ACHN (cell line): Measurements from ENCODE around the gene KCNRG.

Source experiments
- DNase-seq: peaks from one replicate; pipeline ENCODE4 v3.0.0-alpha.2; 2015
- in situ Hi-C: cut with HindIII; loops from 2 replicates; pipeline ENCODE4 v1.10.0; 2017; ENCODE audit warnings: low sequenced_read_pairs, low pct_ligation_motif_present, low pct_unique_long_range_greater_than_20kb

Gene KCNRG

GRCh38 chr13:50065712-50066111 is 50.5 kb downstream of the KCNRG start:
- no peak for DNase-seq
- in situ Hi-C loops: no loop called here

DNA sequence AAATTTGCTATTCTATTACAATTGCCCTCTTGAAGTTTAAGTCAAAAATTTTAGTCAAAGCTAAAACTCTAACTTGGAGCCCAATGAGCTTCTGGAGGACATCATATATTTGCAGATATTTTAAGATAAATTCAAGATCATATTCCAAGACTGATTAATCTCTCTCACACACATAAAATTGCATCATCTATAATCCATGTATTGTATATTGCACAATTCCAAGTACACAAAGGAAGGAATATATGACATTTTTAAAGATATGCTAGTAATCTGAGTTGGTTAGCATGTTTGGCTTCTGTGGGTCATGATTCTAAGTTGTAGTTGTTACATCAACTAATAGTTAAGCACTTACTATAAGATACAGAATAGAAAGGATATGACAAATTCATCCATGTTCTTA is 53.3 kb downstream of the KCNRG start:
- DNase-seq: no peak
- in situ Hi-C loops: no loop called here

DNA sequence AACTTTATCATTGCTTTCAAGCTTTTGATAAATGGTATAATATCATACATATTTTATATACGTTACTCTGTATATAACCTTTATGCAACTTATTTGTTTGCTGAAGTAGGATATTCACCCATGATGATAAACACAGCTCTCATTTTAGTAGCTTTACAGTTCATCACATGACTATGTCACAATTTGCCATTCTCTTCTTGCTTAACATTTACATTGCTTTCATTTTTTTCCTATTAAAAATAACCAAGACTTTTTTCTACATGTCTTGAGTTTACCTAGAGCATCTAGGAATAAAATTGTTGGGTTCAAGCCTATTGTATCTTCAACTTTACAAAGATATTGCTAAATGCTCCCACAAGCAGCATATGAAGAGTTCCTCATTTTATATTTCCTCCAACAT is 54.0 kb downstream of the KCNRG start:
- DNase-seq: no peak
- in situ Hi-C loops: no loop called here

DNA sequence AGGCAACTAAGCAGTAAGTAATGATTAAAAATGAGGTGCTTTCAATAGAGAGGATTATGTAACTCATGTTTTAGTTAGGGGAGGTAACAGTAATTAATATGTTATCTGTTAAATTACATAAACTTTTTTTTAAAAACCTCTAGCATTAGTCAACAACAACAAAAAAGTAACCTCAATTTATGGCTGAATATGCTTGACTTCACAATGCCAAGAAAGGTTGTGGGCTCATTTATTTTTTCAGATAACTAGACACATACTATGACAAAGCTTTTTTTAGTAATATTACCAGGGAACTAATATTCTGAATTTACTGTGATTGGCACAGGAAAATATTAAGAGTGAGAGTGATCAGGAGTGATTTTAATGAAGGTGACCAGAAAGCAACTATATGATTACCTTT is 54.9 kb downstream of the KCNRG start:
- DNase-seq: no peak
- in situ Hi-C loops: no loop called here
